HG03571 (cell line): Measurements from ENCODE around the gene HSDL1.
"Not testable (repeated sequence)": the region's sequence is repeated elsewhere in the genome, so short reads cannot be mapped to it uniquely, and the experiment has no call there.

Experiments
- ATAC-seq: cut with Tn5 transposase; IDR thresholded peaks from one replicate; pipeline ENCODE4 v1.9.1; 2021; ENCODE audit not compliant: unreplicated experiment

Gene HSDL1

DNA sequence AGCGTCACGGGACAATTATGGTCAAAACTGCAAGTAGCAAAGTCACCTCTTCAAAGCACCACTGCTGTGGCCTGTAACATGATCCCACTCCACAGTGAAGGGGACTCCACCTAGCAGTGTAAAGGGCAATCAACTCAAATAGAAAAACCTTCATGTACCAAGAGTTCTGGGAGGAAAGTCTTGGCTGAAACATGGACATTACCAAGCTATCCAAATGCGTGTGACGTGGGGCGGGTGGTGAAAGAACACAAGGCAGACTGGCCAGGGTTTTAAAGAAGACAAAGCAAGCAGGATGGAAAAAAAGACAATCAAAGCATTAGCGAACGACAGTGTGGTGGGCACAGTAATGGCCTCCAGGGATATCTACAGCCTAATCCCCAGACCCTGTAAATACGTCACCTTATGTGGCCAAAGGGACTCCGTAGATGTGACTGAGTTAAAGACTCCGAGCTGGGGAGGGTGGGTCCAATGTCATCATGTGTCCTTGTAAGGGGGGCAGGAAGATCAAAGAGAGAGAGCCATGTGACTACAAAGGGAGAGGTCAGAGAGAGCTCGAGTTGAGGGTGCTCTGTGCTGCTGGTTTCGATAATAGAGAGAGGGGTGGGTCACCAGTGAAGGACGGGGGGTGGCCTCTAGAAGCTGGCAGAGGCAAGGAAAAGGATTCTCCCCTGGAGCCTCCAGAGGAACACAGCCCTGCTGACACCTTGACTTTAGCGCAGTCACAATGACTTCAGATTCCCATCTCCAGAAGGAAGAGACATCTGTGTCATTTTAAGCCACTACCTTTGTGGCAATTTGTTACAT lies 6.0 kb downstream of the HSDL1 start:
- no peak for ATAC-seq

GRCh38 chr16:84138500-84138823 lies 6.5 kb downstream of the HSDL1 start:
- ATAC-seq: no peak

DNA sequence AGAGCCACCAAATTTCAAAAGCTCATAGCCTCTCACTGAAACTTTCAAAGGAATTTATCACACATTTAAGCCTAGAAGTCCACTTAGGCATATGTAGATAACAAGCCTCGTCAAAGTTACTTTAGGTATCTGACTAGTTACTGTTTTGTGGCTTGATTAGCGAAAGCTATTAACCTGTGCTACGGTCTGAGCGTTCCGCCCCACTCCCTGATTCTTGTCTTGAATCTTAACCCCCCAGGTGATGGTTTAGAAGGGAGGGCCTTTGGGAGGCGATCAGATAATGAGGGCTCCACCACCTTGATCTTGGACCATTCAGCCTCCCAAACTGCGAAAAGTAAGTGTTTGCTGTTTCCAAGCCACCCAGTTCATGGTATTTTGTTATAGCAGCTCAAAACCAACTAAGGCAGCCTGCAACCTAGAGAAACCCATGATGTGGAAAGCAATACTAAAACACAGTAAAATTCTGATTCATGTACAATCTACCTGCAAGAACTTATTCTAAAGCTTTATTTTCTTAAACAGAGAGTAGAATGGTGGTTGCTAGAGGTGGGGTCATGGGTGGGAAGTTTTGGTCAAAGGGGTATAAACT lies 7.1 kb downstream of the HSDL1 start:
- ATAC-seq: no peak

DNA sequence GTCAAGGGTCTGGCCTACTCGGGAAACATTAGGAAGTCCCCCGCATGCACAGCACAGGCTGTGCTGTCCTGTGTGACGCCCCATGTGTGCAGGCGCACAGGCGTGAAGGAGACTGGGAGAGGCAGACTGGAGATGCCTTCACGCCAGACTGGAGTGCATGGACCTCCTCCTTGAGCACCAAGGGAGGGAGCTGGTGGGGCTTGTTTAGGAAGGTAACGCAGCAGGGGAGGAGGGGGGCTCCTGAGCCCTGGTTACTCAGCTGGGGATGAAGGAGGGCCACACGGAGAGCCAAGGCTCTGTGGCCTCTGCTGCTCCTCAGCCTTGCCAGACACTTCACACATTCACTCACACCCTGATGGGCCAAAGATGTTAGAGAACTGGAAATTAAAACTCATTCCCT lies 7.7 kb downstream of the HSDL1 start:
- ATAC-seq: no peak

DNA sequence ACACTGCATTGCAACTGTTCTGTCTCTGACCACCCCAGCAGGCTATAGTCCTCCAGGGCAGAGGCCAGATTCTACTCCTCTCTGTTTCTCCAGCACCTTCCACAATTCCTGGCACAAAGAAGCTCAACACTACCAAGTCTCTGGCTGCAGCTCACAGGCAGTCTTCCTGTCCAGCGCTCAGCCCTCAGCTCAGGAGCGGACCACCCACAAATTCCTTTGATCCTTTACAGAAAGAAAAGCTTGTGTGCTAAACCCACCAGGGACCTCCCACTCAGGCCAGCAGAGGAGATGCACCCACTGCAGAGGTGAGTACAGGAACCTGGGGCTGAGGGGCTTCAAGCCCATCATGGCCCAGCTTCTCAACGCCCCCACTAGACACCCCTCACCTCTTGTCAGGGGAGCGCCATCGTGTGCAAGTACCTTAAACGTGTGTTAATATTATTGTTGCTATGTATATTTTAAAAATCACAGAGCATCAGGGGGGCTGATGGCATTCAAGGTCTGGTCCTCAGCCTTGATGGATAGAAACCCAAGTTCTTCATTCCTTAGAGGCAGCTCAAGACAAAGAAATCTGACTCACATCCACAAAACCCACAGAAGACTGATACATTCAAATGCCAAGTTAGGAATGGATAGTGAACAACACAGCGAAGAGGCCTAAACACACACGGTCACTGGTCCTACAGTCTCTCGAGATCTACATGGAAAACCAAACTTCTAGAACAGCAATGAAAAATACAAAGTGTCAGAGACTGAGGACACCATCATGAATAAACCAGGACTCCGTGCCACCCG lies 8.4 kb downstream of the HSDL1 start:
- ATAC-seq: no peak

GRCh38 chr16:84132527-84133285 lies 12.3 kb downstream of the HSDL1 start:
- ATAC-seq: no peak

DNA sequence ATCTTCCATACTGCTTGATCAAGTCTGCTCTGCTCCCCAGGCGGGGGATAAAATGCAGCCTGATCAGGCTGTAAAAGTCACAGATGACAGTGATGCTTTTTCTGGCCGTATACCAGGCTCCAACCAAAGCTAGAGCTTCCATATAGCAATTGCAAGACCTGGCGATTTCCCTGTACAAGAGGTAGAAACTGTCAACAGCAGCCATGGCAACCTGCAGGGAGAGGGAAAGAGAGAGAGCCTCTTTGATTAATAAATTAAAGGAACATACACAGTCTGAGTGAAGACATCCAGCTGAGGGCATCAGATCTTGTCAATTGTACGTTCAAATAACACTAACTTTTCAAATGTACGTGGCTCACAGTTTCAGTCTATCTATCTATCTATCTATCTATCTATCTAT lies 13.9 kb downstream of the HSDL1 start:
- no peak for ATAC-seq

DNA sequence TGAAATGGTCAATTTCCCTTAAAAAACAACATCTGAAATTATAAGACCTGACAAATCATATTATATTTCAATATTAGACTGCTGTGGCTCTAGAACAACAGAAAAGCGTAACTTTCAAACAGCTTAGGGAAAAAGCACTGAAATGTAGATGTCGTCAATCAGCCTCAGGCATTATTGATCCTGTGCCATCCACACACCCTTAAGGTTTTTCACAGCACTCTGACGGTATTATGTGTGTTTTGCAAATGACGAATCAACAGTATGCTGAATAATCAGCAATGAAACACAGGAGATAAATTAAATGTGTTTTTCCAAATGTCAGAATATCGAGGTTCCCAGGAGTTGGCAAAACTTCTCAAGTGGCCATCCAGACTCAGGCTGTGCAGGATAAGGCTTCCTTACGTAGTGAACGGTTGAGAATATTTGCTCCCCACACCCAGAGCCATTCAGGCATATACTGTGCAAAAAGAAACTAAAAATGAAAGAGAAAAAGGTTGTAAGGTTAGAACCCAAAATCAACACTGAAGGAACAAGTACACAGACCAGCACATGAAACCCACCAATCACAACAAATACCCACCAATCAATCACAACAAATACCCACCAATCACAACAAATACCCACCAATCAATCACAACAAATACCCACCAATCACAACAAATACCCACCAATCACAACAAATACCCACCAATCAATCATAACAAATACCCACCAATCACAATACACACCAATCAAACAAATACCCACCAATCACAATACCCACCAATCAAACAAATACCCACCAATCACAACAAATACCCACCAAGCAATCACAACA lies 20.5 kb downstream of the HSDL1 start:
- no peak for ATAC-seq

DNA sequence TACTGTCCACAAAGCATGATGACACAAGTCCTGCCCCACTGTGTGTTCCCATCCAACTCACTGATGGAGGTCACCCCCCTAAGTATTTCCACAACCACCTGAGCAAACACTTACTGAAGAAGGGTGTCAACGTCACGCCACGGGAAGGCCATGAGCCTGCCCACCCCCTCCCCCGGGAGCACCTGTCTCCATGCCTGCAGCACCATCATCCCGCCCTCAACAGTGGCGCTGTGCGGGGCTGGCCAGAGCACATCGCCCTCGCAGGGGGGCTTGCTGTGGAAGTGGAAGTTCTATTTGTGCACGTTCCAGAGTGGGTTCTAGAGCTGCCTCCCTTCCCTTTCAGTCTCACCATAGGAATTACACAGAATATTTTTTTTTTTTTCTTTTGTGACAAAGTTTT lies 24.0 kb downstream of the HSDL1 start:
- no peak for ATAC-seq

DNA sequence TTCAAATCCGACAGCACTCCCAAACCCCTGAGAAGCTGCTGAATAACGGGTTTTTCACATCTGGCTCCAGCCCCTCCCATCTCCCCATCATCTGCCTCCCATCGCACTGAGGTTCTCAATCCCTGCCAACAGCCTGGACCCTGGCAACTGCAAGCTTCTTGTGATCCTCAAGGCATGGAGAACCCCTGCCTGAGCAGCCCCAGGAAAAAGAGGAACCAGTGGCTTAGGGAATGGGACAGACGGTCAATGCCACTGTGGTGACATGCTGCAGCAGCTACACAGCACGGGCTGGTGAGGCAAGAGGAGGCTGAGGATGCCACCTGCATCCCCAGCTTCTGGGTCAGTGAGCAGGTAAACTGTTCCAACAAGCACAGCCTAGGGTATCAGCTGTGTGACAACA lies 25.0 kb downstream of the HSDL1 start:
- no peak for ATAC-seq

DNA sequence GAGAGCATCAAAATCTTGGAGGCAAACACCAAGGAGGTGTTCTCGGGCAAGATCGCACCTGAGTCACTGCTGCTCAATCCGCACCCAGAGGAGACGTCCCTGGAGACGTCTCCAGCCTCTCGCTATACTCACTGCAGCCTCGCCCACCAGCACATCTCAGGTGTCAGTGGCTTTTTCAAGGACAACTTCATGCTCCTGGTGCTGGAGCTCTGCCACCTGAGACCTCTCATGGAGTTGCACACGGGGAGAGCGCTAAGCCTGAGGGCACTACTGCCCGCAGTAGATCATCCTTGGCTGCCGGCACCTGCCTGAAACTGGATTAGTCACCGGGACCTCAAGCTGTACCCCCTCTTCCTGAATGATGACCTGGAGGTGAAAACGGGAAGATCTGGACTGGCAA lies 25.6 kb downstream of the HSDL1 start:
- ATAC-seq: no peak

DNA sequence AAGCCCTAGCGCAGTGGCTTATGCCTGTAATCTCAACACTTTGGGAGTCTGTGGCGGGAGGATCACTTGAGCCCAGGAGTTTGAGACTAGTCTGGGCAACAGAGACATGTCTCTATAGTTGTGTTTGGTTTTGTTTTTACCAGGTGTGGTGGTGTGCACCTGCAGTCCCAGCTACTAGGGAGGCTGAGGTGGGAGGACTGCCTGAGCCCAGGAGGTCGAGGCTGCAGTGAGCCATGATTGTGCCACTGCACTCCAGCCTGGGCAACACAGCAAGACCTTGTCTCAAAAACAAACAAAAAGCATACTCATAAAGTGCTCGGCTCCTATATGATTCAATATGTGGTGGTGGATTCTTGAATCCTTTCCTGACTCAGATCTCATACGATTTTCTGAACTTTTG lies 26.7 kb downstream of the HSDL1 start:
- ATAC-seq: not testable (repeated sequence)

GRCh38 chr16:84117494-84117843 lies 27.5 kb downstream of the HSDL1 start:
- no peak for ATAC-seq

- peak; percentile 86 for ATAC-seq
Measured at GRCh38 chr16:84116720-84117493, 28.1 kb downstream of the HSDL1 start, which contains the start of gene MBTPS1. Gene MBTPS1 (minus strand): TSS chr16:84116942. CDS start chr16:84101783, 15,159 bp downstream.

DNA sequence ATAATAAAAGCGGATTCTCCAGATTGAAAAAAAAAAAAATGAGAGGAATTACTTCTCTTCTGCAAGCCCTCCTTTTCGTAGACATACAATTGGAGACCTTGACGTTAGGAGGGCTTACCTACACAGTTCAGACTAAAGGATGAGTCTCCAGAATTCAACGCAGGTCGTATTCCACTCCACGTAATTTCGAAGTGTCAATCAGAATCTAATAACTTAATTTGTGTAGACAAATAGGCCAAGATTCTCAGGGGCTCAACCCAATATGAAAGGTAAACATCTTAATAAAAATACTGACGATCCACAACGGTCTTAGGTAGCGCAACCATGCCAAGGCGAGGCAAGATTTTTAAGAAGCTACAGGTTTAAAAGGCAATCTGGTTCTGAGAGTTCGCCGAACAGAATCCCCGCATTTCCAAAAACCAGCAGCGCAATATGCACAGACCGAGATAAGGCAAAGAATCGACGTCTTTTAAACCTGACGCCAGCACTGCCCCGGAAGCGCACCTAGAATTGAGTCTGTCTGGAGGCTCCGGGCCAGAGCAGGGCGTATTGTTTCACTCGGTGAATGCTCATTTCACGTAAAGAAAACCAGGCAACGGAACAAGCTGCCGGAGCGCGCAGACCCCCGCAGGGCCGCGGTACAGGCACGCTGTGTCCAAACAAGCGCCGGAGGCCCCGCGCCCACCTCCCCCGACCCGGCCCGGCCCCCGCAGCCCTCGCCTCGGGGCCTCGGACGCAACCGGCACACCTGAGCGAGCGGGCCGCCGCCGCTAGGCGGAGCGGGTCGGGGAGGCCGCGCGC lies 28.9 kb downstream of the HSDL1 start:
- ATAC-seq: peak; percentile 37

DNA sequence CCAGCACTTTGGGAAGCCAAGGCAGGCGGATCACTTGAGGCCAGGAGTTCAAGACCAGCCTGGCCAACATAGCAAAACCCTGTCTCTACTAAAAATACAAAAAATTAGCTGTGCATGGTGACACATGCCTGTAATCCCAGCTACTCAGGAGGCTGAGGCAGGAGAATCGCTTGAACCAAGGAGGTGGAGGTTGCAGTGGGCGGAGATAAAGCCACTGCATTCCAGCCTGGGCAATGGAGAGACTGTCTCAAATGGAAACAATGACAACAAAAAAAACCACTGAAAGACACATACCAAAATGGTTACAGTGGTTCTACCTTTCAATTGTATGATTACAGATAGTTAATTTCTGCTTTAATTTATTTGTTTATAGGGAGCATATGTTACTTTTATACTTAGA lies 33.0 kb downstream of the HSDL1 start:
- ATAC-seq: not testable (repeated sequence)

GRCh38 chr16:84111525-84111924 lies 33.5 kb downstream of the HSDL1 start:
- ATAC-seq: no peak

- no peak for ATAC-seq
Measured at GRCh38 chr16:84110527-84110926, 34.5 kb downstream of the HSDL1 start.
